HepG2 (cell line): ENCODE data around the gene ESR2. TPM values are rescaled to one million over a fixed set of nuclear protein-coding genes. Genes with fewer than 3 reads are reported as not detected.

Source experiments
- ATAC-seq: fragments of 200-7000 bp; cut with Tn5 transposase; 3 replicates; pipeline ENCODE4 v1.9.1; 2020; ENCODE audit warnings: mild to moderate bottlenecking, moderate library complexity
- BruUV-seq: library from RNA; stranded (reverse); fragments of 400-500 nt; replicated peaks from 2 replicates; lab custom pipeline; 2021; lab: Mats Ljungman, UMichigan
- CTCF ChIA-PET: fragments of 300-600 bp; formaldehyde crosslinking; extraction: SDS; loops from one replicate; lab custom pipeline; 2021; ENCODE audit warnings: low total read pairs, inconsistent platforms, low intra/inter-chr PET ratio; lab: Yijun Ruan, JAX
- POLR2A ChIA-PET: fragments of 350-600 bp; sonication (Branson Sonifier 250); formaldehyde crosslinking; loops from one replicate; lab custom pipeline; 2020; ENCODE audit warnings: antibody characterized with exemption, inconsistent platforms; lab: Yijun Ruan, JAX
- DNase-seq: peaks from one replicate; pipeline ENCODE4 v3.0.0-alpha.2; 2015; ENCODE audit warnings: low spot score
- FAIRE-seq: peaks from 3 replicates; lab custom pipeline; 2011; peaks lifted over from hg19 to GRCh38; lab: Jason Lieb, UNC
- H2AFZ ChIP-seq: one replicate; pipeline ENCODE4 v1.6.1; 2011; ENCODE audit warnings: low read length, inconsistent platforms
- H3K27ac ChIP-seq: fragments of 300-600 bp; 3 replicates; pipeline ENCODE4 v1.8.0; 2011; ENCODE audit warnings: mixed run types, mild to moderate bottlenecking, mixed read lengths, low read length, inconsistent platforms; ENCODE audit not compliant: insufficient read depth; ENCODE audit errors: extremely low read length
- H3K27me3 ChIP-seq, 2 experiments: fragments of 200-600 bp in 1 of 2; 2 replicates in 1 of 2; 3 replicates in 1 of 2; pipeline versions ENCODE4 v1.6.0 to v1.8.0; 2011; ENCODE audit warnings: low read length in 2 of 2, mild to moderate bottlenecking in 2 of 2, moderate library complexity in 2 of 2, inconsistent platforms in 1 of 2; ENCODE audit not compliant: insufficient read depth in 2 of 2, control insufficient read depth in 1 of 2
- H3K36me3 ChIP-seq, 2 experiments: fragments of 200-600 bp in 1 of 2; replicated peaks in 1 of 2; 2 replicates in 1 of 2; 3 replicates in 1 of 2; pipeline versions ENCODE4 v1.5.1 to v1.8.0; 2011; ENCODE audit warnings: low read length in 2 of 2, inconsistent platforms in 1 of 2; ENCODE audit not compliant: insufficient read depth in 2 of 2, control insufficient read depth in 1 of 2
- H3K4me1 ChIP-seq: 2 replicates; pipeline ENCODE4 v1.5.1; 2012; ENCODE audit warnings: low read length, inconsistent platforms; ENCODE audit not compliant: insufficient read depth
- H3K4me2 ChIP-seq: 2 replicates; pipeline ENCODE4 v1.6.0; 2011; ENCODE audit warnings: low read depth, low read length, inconsistent platforms
- H3K4me3 ChIP-seq, 3 experiments: fragments of 200-600 bp in 1 of 3; sonication (generic), shearing (Covaris generic) in 1 of 3; replicated peaks in 1 of 3; 2 replicates each; pipeline ENCODE4 v1.5.1; 2011 to 2016; ENCODE audit warnings: low read length in 3 of 3, inconsistent platforms in 2 of 3, low read depth in 2 of 3, mild to moderate bottlenecking in 2 of 3, control low read depth in 1 of 3, mixed read lengths in 1 of 3; ENCODE audit not compliant: insufficient read depth in 1 of 3
- H3K79me2 ChIP-seq: one replicate; pipeline ENCODE4 v1.6.1; 2011; ENCODE audit warnings: low read length, inconsistent platforms; ENCODE audit not compliant: insufficient read depth
- H3K9ac ChIP-seq: 2 replicates; pipeline ENCODE4 v1.6.0; 2011; ENCODE audit warnings: mild to moderate bottlenecking, low read depth, low read length, inconsistent platforms; ENCODE audit not compliant: insufficient read depth
- H3K9me3 ChIP-seq: 2 replicates; pipeline ENCODE4 v1.5.1; 2012; ENCODE audit warnings: mild to moderate bottlenecking, low read length
- H4K20me1 ChIP-seq: 2 replicates; pipeline ENCODE4 v1.6.0; 2011; ENCODE audit warnings: inconsistent platforms, mild to moderate bottlenecking, low read length, moderate library complexity; ENCODE audit not compliant: insufficient read depth
- BORCS8-MEF2B ChIP-seq: sonication (generic); formaldehyde crosslinking; IDR thresholded peaks from 2 replicates; pipeline ENCODE4 v1.8.0; 2022; ENCODE audit warnings: mild to moderate bottlenecking, missing genetic modification reagents
- EHMT2 ChIP-seq: fragments of 200-600 bp; sonication (generic); IDR thresholded peaks from 2 replicates; pipeline ENCODE4 v1.7.0; 2017; ENCODE audit warnings: antibody characterized with exemption, low read depth, low read length, borderline replicate concordance
- HDAC2 ChIP-seq: sonication (generic); formaldehyde crosslinking; IDR thresholded peaks from 2 replicates; pipeline ENCODE4 v1.4.0; 2020; ENCODE audit warnings: missing genetic modification reagents
- HOXA9 ChIP-seq: sonication (generic); formaldehyde crosslinking; IDR thresholded peaks from 2 replicates; pipeline ENCODE4 v1.8.1; 2022; ENCODE audit warnings: missing genetic modification reagents, mild to moderate bottlenecking, moderate library complexity, borderline replicate concordance
- KDM6A ChIP-seq: IDR thresholded peaks from 2 replicates; pipeline ENCODE4 v1.6.1; 2016; ENCODE audit warnings: low read depth
- MBD4 ChIP-seq: IDR thresholded peaks from 2 replicates; pipeline ENCODE4 v1.6.1; 2012; ENCODE audit warnings: low read length, inconsistent platforms, borderline replicate concordance
- SNAI1 ChIP-seq: sonication (generic); formaldehyde crosslinking; IDR thresholded peaks from 2 replicates; pipeline ENCODE4 v1.5.0; 2020; ENCODE audit warnings: mild to moderate bottlenecking, missing genetic modification reagents, borderline replicate concordance
- SOX13 ChIP-seq, 3 experiments: fragments of 450-650 bp in 1 of 3; sonication (generic) in 1 of 3; formaldehyde crosslinking in 1 of 3; IDR thresholded peaks in 2 of 3; conservative IDR thresholded peaks in 1 of 3; 2 replicates each; pipeline versions ENCODE4 v1.5.0 to v1.6.1; 2016 to 2020; ENCODE audit warnings: antibody characterized with exemption in 1 of 3, mild to moderate bottlenecking in 1 of 3, missing compliant biosample characterization in 1 of 3, missing genetic modification reagents in 1 of 3, moderate library complexity in 1 of 3
- ZFP36 ChIP-seq: fragments of 150-350 bp; IDR thresholded peaks from 2 replicates; pipeline ENCODE4 v1.6.1; 2018; ENCODE audit warnings: borderline replicate concordance, low read length, low read depth; ENCODE audit not compliant: partially characterized antibody
- ZNF264 ChIP-seq: sonication (generic); formaldehyde crosslinking; IDR thresholded peaks from 2 replicates; pipeline ENCODE4 v1.4.0; 2020; ENCODE audit warnings: missing genetic modification reagents
- ZNF670 ChIP-seq: sonication (generic); formaldehyde crosslinking; IDR thresholded peaks from 2 replicates; pipeline ENCODE4 v1.8.0; 2022; ENCODE audit warnings: mild to moderate bottlenecking, missing genetic modification reagents, borderline replicate concordance
- ZNF780A ChIP-seq: sonication (generic); formaldehyde crosslinking; IDR thresholded peaks from 2 replicates; pipeline ENCODE4 v1.8.0; 2022; ENCODE audit warnings: mild to moderate bottlenecking, missing genetic modification reagents, moderate library complexity
- WGBS: methylation state at CpG from one replicate; pipeline ENCODE4 v1.1.6; 2017; ENCODE audit warnings: low lambda C conversion rate; 5-methylcytosine and 5-hydroxymethylcytosine counted together
- in situ Hi-C: cut with HindIII; loops from 2 replicates; pipeline ENCODE4 v1.10.0; 2017; ENCODE audit warnings: low pct_unique_long_range_greater_than_20kb; ENCODE audit not compliant: extremely low pct_ligation_motif_present
- intact Hi-C: fragments of 100-400 bp; cut with micrococcal nuclease; formaldehyde crosslinking; loops from one replicate; pipeline ENCODE4 v1.10.0; 2022; ENCODE audit not compliant: unreplicated experiment
- polyA plus RNA-seq, 8 experiments: library from polyadenylated mRNA; depleted of rRNA in 3 of 8; stranded (reverse) in 7 of 8; unstranded in 1 of 8; fragments of >200 nt; fragmentation: Illumina TruSeq in 4 of 8; extraction: Trizol in 4 of 8; gene quantifications; 2 replicates each; pipeline versions ENCODE4 v1.2.1 to v1.2.3, GENCODE V29; 2011 to 2016; ENCODE audit warnings: low read depth in 4 of 8, missing spikeins in 1 of 8, mixed read lengths in 1 of 8; ENCODE audit not compliant: insufficient read depth in 1 of 8
- total RNA-seq, 5 experiments: library from RNA; depleted of rRNA; stranded (reverse); fragments of >200 nt; fragmentation: Illumina TruSeq; extraction: Trizol; gene quantifications; 2 replicates each; pipeline ENCODE4 v1.2.3, GENCODE V29; 2016; ENCODE audit warnings: low read depth in 1 of 5
- TF ChIP-seq, protein P1 (sequence below): sonication (generic); formaldehyde crosslinking; IDR thresholded peaks from 2 replicates; pipeline ENCODE4 v1.4.0; 2020; ENCODE audit warnings: missing genetic modification reagents, mild to moderate bottlenecking, borderline replicate concordance
- TF ChIP-seq, protein P2 (sequence below): sonication (generic); formaldehyde crosslinking; IDR thresholded peaks from 2 replicates; pipeline ENCODE4 v1.8.0; 2022; ENCODE audit warnings: missing genetic modification reagents, mild to moderate bottlenecking, inconsistent platforms, borderline replicate concordance
- TF ChIP-seq, protein P3 (sequence below): IDR thresholded peaks from 2 replicates; pipeline ENCODE4 v1.6.1; 2016
- TF ChIP-seq, protein P4 (sequence below): sonication (generic); formaldehyde crosslinking; conservative IDR thresholded peaks from 2 replicates; pipeline ENCODE4 v1.8.0; 2022; ENCODE audit warnings: mild to moderate bottlenecking, moderate library complexity, missing genetic modification reagents

ESR2 gene
- total and polyA plus RNA-seq, 2 of the 13 experiments (the other 11 are each of a cell fraction or from before 2014, with no cell fraction given): 0.01 to 0.04 TPM

DNA sequence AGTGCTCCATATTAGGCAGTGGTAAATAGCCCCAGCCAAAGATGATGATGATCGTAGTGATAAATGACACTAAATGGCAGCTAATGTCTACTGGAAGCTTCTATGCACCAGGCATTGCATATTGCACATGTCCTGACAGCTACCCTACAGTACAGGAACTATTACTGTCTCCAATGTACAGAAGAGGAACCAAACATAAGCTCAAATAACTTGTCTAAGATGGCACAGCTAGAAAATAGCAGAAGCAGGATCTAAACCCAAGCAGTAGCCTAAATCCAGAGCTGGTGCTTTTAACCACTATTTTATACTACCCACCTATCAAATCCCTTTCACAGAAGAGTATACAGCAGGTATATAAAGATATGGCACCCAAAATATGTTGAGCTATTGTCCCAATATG lies 28.9 kb downstream of the ESR2 start:
- no peak overlapping the region for H2AFZ ChIP-seq
- TF ChIP-seq, protein P1, sequence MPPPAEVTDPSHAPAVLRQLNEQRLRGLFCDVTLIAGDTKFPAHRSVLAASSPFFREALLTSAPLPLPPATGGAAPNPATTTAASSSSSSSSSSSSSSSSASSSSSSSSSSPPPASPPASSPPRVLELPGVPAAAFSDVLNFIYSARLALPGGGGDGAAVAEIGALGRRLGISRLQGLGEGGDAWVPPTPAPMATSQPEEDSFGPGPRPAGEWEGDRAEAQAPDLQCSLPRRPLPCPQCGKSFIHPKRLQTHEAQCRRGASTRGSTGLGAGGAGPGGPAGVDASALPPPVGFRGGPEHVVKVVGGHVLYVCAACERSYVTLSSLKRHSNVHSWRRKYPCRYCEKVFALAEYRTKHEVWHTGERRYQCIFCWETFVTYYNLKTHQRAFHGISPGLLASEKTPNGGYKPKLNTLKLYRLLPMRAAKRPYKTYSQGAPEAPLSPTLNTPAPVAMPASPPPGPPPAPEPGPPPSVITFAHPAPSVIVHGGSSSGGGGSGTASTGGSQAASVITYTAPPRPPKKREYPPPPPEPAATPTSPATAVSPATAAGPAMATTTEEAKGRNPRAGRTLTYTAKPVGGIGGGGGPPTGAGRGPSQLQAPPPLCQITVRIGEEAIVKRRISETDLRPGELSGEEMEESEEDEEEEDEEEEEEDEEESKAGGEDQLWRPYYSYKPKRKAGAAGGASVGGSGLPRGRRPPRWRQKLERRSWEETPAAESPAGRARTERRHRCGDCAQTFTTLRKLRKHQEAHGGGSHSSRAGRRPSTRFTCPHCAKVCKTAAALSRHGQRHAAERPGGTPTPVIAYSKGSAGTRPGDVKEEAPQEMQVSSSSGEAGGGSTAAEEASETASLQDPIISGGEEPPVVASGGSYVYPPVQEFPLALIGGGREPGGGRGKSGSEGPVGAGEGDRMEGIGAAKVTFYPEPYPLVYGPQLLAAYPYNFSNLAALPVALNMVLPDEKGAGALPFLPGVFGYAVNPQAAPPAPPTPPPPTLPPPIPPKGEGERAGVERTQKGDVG (CRISPR knock-in tag): no peak
- TF ChIP-seq SOX13 (IDR thresholded peaks at IDR 0.05) (no peak), SOX13 (CRISPR knock-in tag; conservative IDR thresholded peaks at IDR 0.05 in 1 of 2, IDR thresholded peaks at IDR 0.05 in 1 of 2) (no peak), MBD4 (no peak), BORCS8-MEF2B (CRISPR knock-in tag) (no peak), ZNF264 (CRISPR knock-in tag) (no peak), ZFP36 (no peak), KDM6A (no peak), ZNF780A (CRISPR knock-in tag) (no peak), SNAI1 (CRISPR knock-in tag) (no peak), EHMT2 (no peak), HDAC2 (CRISPR knock-in tag) (no peak), HOXA9 (no peak), ZNF670 (CRISPR knock-in tag) (no peak)
- TF ChIP-seq, protein P2, sequence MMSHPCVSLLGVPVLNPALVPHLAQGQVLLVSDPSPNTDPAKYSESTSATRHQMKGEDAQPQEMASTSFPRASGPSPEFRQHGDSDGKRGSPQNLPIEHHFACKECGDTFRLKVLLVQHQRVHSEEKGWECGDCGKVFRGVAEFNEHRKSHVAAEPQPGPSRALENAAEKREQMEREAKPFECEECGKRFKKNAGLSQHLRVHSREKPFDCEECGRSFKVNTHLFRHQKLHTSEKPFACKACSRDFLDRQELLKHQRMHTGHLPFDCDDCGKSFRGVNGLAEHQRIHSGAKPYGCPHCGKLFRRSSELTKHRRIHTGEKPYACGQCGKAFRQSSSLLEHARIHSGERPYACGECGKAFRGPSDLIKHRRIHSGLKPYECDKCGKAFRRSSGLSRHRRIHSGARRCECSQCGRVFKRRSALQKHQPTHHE (CRISPR knock-in tag): no peak
- TF ChIP-seq, protein P3, sequence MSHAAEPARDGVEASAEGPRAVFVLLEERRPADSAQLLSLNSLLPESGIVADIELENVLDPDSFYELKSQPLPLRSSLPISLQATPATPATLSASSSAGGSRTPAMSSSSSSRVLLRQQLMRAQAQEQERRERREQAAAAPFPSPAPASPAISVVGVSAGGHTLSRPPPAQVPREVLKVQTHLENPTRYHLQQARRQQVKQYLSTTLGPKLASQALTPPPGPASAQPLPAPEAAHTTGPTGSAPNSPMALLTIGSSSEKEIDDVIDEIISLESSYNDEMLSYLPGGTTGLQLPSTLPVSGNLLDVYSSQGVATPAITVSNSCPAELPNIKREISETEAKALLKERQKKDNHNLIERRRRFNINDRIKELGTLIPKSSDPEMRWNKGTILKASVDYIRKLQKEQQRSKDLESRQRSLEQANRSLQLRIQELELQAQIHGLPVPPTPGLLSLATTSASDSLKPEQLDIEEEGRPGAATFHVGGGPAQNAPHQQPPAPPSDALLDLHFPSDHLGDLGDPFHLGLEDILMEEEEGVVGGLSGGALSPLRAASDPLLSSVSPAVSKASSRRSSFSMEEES: no peak
- TF ChIP-seq, protein P4, sequence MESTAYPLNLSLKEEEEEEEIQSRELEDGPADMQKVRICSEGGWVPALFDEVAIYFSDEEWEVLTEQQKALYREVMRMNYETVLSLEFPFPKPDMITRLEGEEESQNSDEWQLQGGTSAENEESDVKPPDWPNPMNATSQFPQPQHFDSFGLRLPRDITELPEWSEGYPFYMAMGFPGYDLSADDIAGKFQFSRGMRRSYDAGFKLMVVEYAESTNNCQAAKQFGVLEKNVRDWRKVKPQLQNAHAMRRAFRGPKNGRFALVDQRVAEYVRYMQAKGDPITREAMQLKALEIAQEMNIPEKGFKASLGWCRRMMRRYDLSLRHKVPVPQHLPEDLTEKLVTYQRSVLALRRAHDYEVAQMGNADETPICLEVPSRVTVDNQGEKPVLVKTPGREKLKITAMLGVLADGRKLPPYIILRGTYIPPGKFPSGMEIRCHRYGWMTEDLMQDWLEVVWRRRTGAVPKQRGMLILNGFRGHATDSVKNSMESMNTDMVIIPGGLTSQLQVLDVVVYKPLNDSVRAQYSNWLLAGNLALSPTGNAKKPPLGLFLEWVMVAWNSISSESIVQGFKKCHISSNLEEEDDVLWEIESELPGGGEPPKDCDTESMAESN (CRISPR knock-in tag): no peak
- H3K27me3 ChIP-seq: no peaks in the 10 kb centered on the region
- no peak for FAIRE-seq
- intact Hi-C loops (no loop called here), in situ Hi-C loops (no loop called here)
- DNase-seq: no peak
- H3K4me3 ChIP-seq: no peak overlapping the region
- H3K9ac ChIP-seq: no peak overlapping the region
- H3K36me3 ChIP-seq: no peaks in the 10 kb centered on the region
- POLR2A ChIA-PET: no interaction called here
- 0% methylated on average over 1 of the region's 1 CpG for WGBS
- H3K4me2 ChIP-seq: no peak overlapping the region
- no peak overlapping the region for H3K27ac ChIP-seq
- no peaks in the 10 kb centered on the region for H3K9me3 ChIP-seq
- no peaks in the 10 kb centered on the region for H4K20me1 ChIP-seq
- no peak for ATAC-seq
- H3K4me1 ChIP-seq: no peaks in the 10 kb centered on the region
- no peaks in the 10 kb centered on the region for H3K79me2 ChIP-seq
- CTCF ChIA-PET: no interaction called here
- BruUV-seq: no TSS peak
